ENCODE measurements around the gene SRSF2. TPM values are rescaled to one million over a fixed set of nuclear protein-coding genes. Genes with fewer than 3 reads are reported as not detected.

SRSF2 gene
- polyA plus RNA-seq, 2 of the 4 experiments (the other 2 are of a cell fraction): 338 to 412 TPM

DNA sequence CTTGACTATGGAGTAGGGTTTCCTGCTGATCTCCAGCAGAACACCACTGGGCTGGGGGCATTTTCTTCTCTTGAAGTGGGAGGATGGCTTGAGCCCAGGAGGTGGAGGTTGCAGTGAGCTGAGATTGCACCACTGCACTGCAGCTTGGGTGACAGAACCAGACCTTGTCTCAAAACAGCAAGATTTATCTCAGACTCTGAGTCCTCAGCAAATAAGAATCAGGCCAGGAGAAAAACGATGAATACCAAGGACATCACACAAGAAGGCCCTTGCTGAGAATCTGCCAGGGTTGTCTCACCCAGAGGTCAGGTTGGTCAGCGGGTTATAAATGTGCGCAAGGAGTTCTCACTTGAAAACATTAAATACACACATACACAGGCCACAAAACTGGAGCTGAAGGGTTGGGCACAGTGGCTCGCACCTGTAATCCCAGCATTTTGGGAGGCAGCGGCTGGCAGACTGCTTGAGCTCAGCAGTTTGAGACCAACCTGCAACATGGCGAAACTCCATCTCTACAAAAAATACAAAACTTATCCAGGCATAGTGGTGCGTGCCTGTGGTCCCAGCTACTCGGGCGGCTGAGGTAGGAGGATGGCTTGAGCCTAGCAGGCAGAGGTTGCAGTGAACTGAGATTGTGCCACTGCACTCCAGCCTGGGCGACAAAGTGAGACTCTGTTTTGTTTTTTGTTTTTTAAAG lies 34.0 kb downstream of the SRSF2 start:
- no peak for DNase-seq (ENCODE audit: low read depth in 1 of 2, low spot score in 1 of 2)
- ChIA-PET POLR2A (no interaction called here), CTCF (interaction anchor here (0.5 to 26.0 kb wide), 8 partner anchors 11 to 1562 kb away, joined by 3 to 456 read pairs (median 4); partner anchors contain the start of gene MGAT5B)
- no peak for TF ChIP-seq REST (IDR thresholded peaks at IDR 0.05)
- no peak for TF ChIP-seq EP300 (IDR thresholded peaks at IDR 0.05)
- no peak for TF ChIP-seq HEYL (CRISPR knock-in tag; IDR thresholded peaks at IDR 0.05)
- no peak for TF ChIP-seq EHF (CRISPR knock-in tag; IDR thresholded peaks at IDR 0.05)
- no peak for TF ChIP-seq HES2 (IDR thresholded peaks at IDR 0.05)
- no peak for TF ChIP-seq MYC (IDR thresholded peaks at IDR 0.05; ENCODE audit: borderline replicate concordance, low read length)
- TF ChIP-seq FOSL2 (IDR thresholded peaks at IDR 0.05): no peak
- no peak for TF ChIP-seq FOSL2 (CRISPR knock-in tag; IDR thresholded peaks at IDR 0.05)
- no peak for TF ChIP-seq USF2 (IDR thresholded peaks at IDR 0.05)
- TF ChIP-seq GATA3 (IDR thresholded peaks at IDR 0.05; ENCODE audit: borderline replicate concordance): no peak
- TF ChIP-seq RAD21 (conservative IDR thresholded peaks at IDR 0.05 in 1 of 2, IDR thresholded peaks at IDR 0.05 in 1 of 2): no peak
- TF ChIP-seq, protein P1, sequence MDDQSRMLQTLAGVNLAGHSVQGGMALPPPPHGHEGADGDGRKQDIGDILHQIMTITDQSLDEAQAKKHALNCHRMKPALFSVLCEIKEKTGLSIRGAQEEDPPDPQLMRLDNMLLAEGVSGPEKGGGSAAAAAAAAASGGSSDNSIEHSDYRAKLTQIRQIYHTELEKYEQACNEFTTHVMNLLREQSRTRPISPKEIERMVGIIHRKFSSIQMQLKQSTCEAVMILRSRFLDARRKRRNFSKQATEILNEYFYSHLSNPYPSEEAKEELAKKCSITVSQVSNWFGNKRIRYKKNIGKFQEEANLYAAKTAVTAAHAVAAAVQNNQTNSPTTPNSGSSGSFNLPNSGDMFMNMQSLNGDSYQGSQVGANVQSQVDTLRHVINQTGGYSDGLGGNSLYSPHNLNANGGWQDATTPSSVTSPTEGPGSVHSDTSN (IDR thresholded peaks at IDR 0.05): no peak
- ATAC-seq: no peak
- no peak for FAIRE-seq
- no peak overlapping the region for H3K4me3 ChIP-seq
- WGBS (ENCODE audit: missing lambda C conversion rate): 94% methylated on average over 10 of the region's 10 CpGs
- no peaks in the 10 kb centered on the region for H3K9me3 ChIP-seq
- H3K4me2 ChIP-seq: no peak overlapping the region
- no peaks in the 10 kb centered on the region for H3K4me1 ChIP-seq
- H3K27ac ChIP-seq: no peak overlapping the region

DNA sequence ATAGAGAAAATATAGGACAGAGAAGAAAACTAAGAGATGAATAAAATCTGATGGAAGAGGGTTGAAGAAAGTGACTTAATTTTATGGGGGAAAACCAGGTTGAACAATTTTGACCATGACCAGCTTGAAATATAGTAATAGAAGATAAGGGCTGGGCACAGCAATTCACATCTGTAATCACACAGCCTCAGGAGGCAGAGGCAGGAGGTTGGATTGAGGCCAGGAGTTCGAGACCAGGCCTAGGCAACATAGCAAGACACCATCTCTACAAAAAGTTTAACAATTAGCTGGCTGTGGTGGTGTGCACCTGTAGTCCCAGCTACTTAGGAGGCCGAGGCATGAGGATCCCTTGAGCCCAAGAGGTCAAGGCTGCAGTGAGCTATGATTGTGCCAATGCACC lies 35.1 kb downstream of the SRSF2 start:
- CTCF ChIA-PET: interaction anchor here (0.7 to 26.0 kb wide), 6 partner anchors 12 to 241 kb away, joined by 3 to 456 read pairs (median 9); no protein-coding TSS in a partner anchor
- Histone ChIP-seq H3K27ac (no peak overlapping the region), H3K4me3 (no peak overlapping the region), H3K9me3 (no peaks in the 10 kb centered on the region), H3K4me1 (no peaks in the 10 kb centered on the region), H3K4me2 (no peak overlapping the region)
- DNase-seq (ENCODE audit: low read depth in 1 of 2, low spot score in 1 of 2) (no peak), FAIRE-seq (no peak), ATAC-seq (no peak)
- POLR2A ChIA-PET: no interaction called here
- 68% methylated on average over 2 of the region's 2 CpGs for WGBS (ENCODE audit: missing lambda C conversion rate)
- TF ChIP-seq MAZ (IDR thresholded peaks at IDR 0.05; ENCODE audit: borderline replicate concordance, low read depth, low read length): no peak
- no peak for TF ChIP-seq JUN (IDR thresholded peaks at IDR 0.05)
- TF ChIP-seq, protein P1 (IDR thresholded peaks at IDR 0.05): no peak
- no peak for TF ChIP-seq BCL3 (IDR thresholded peaks at IDR 0.05)
- TF ChIP-seq RFX5 (IDR thresholded peaks at IDR 0.05): no peak
- TF ChIP-seq SREBF2 (IDR thresholded peaks at IDR 0.05): no peak
- no peak for TF ChIP-seq FOXS1 (CRISPR knock-in tag; IDR thresholded peaks at IDR 0.05)
- TF ChIP-seq, protein P2, sequence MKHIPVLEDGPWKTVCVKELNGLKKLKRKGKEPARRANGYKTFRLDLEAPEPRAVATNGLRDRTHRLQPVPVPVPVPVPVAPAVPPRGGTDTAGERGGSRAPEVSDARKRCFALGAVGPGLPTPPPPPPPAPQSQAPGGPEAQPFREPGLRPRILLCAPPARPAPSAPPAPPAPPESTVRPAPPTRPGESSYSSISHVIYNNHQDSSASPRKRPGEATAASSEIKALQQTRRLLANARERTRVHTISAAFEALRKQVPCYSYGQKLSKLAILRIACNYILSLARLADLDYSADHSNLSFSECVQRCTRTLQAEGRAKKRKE (CRISPR knock-in tag; IDR thresholded peaks at IDR 0.05; ENCODE audit: low read depth): no peak
- TF ChIP-seq ZC3H11A (IDR thresholded peaks at IDR 0.05): no peak
- no peak for TF ChIP-seq RNF2 (IDR thresholded peaks at IDR 0.05; ENCODE audit: borderline replicate concordance, low read depth)
- no peak for TF ChIP-seq FOSL2 (IDR thresholded peaks at IDR 0.05)
- TF ChIP-seq FOSL2 (CRISPR knock-in tag; IDR thresholded peaks at IDR 0.05): no peak
- TF ChIP-seq ZFP36 (IDR thresholded peaks at IDR 0.05; ENCODE audit: borderline replicate concordance, partially characterized antibody): no peak
- no peak for TF ChIP-seq FOSB (CRISPR knock-in tag; IDR thresholded peaks at IDR 0.05)
- no peak for TF ChIP-seq EHMT2 (IDR thresholded peaks at IDR 0.05; ENCODE audit: low read depth)
